HG02610 (cell line): ENCODE results near the gene DCAF17.
"Not testable (repeated sequence)": the region's sequence is repeated elsewhere in the genome, so short reads cannot be mapped to it uniquely, and the experiment has no call there.

Source experiments
- ATAC-seq: cut with Tn5 transposase; IDR thresholded peaks from one replicate; pipeline ENCODE4 v1.9.1; 2021; ENCODE audit warnings: mild to moderate bottlenecking, moderate library complexity; ENCODE audit not compliant: unreplicated experiment

Gene DCAF17

DNA sequence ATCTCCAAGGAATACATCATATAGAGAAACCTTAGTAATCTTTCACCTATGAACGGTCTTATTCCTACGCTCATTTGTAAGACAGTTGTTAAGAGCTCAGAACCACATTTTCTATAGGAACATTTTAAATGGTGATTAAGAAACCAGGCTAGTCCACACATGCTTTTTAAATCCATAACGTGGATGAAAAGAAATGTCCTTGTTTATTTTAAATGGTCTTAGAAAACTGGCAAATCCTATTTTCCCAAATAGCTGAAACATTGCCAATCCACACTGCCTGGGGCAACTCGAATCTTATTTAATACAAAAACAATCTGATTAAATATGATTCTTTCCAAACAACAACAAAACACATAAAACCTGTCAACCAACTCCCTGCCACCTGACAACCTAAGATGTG, 23.9 kb upstream of the DCAF17 start:
- ATAC-seq = no peak

DNA sequence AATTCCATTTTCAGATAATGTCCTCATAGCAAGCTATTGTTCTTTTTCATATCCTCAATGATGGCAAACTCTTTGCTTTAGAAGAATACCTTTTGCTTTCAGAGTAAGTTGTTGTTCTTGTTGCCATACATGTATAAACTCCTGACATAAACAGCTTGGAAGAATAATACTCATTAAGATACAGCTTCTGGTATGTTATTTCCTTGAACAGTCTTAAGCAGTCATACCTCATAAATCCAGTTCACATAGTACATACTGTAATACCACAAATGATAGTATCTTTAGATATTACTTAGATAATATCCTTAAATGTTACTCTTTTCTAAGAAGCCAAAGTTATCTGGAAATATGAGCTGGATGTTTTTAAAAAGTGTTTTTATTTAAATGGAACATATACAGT, 23.4 kb upstream of the DCAF17 start:
- ATAC-seq = no peak

DNA sequence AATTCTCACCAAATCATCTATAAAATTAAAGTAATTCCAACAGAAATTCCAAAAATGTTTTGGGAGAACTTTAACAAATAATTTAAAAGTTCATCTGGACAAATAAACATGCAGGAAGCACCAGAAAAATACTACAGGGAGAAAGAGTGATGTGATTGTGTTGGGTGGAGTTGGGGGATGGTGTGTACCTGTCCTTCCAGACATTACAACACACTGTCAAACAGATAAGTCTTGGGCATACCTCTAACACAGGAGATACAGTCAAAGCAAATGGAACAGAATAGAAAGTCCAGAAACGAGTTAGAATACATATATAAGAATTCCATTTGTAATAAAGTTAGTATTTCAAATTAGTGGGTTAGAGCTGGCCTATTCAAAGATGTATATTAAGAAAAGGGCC, 22.8 kb upstream of the DCAF17 start:
- ATAC-seq = no peak

DNA sequence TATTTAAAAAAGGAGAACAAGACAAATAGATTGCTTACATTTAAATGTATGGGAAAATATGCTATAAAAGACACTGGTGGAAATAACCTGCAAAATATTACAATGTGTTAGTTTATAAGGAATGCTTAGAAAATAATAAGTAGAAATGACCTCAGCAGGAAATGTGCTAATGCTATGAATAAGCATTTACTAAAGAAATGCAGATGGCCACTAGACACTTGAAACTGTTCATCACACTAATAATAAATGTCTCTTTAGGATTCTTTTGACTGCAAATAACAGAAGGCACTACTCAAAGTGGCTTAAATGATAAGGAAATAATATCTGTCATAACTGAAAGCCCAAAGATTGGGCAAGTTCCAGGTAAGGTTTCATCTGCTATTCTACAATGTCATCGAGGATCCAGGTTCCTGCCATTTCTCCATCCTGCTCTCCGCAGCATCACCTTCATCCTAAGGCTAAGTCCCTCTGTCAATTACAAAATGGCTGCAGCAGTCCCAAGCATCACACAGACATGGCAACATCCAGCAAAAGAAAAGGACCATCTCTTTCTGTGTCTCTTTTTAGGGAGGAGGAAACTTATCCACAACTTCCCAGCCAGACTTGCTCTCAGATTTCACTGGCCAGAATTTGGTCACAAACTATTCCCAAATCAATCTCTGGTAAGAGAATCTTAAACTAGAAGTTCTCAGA, 22.1 kb upstream of the DCAF17 start:
- no peak for ATAC-seq

DNA sequence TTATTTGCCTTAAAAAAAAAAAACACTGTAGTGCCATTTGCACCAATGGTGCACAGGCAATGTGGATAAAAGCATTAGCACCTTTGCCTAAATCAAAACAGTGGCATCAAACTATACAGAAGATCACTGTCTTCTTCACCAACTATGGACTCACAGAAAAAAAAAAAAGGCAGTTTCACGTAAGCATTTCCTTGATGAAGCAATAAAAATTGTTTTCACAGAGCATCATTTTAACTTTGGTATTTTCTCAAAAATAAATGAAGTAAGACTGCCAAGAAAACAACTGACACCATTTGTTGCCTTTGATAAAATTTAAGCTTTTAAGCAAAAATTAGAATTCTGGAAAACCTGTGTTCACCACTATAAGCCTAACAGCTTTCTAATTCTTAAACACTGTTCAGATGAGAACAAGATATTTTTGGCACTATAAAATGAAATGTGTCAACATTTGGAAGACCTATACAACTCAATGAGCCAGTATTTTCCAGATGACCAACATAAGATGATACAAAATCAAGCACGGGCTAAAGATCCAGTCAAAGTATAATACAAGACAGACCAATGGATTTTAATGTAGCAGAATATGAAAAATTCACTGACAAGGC, 21.4 kb upstream of the DCAF17 start:
- ATAC-seq = no peak

DNA sequence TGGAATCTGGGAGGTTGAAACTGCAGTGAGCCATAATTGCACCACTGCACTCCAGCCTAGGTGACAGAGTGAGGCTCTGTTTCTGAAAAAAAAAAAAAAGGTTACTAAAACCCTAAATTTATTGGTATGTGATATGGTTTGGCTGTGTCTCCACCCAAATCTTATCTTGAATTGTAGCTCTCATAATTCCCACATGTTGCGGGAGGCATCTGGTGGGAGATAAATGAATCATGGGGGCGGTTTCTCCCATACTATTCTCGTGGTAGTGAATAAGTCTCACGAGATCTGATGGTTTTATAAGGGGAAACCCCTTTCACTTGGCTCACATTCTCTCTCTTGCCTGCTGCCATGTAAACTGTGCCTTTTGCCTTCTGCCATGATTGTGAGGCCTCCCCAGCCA, 19.4 kb upstream of the DCAF17 start:
- not testable (repeated sequence) for ATAC-seq

DNA sequence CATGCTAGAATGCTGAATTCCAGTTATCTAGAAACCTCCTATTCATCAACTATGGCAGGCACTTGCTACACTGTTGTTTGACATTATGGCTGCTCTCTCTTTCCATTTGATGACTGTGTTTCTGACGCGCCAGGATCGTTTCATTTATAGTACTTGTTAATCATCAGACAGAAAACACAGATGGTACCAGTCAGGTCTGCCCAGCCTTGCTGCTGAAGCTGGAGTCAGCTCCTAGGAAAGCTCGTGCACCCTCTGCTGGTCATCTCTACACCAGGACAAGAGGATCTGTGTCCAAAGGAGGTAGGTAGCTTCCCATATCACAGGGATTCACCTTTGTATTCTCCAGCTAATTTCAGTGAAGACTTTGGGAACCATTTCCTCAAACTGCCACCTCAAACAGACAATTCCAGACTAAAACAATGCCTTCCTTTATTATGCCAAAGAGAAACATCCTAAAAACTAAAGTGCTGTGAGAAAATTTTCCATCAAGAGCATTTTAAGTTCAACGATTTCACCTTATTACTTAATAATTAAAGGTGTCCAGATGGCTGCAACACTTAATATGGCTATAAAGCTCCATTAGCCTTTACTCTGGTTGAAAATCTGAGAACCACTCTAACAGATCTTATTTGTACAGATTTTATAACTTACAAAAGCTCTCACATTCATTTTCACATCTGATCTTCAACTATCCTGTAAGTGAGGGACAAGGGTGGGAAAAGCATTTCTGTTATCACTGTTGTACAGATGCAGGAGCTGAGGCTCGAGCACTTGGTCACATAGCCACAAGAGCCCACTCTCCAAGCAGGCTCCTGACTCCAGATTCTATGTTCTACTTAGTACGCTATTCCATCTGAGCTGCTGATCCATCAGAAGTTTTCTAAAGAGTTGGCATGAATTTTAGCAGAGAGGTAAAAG, 17.8 kb upstream of the DCAF17 start:
- peak; percentile 93 for ATAC-seq

DNA sequence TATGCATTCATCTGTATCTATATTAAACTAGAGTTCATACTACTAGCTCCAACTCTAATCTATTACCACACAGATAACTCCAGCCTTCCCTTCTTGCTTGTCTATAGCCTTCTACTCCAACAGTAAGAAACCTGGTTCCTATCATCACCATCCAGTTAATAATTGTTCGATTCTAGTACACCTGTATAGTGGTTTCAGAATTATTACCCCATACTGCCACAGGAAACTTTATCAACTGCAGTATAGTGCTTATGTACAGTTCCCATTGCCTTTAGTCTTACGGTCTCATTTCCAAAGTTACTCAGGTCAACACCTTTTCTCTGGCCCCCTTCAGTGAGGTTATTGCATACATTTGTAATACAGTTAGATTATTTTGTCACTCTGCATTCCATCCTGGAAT, 14.7 kb upstream of the DCAF17 start:
- ATAC-seq = no peak

DNA sequence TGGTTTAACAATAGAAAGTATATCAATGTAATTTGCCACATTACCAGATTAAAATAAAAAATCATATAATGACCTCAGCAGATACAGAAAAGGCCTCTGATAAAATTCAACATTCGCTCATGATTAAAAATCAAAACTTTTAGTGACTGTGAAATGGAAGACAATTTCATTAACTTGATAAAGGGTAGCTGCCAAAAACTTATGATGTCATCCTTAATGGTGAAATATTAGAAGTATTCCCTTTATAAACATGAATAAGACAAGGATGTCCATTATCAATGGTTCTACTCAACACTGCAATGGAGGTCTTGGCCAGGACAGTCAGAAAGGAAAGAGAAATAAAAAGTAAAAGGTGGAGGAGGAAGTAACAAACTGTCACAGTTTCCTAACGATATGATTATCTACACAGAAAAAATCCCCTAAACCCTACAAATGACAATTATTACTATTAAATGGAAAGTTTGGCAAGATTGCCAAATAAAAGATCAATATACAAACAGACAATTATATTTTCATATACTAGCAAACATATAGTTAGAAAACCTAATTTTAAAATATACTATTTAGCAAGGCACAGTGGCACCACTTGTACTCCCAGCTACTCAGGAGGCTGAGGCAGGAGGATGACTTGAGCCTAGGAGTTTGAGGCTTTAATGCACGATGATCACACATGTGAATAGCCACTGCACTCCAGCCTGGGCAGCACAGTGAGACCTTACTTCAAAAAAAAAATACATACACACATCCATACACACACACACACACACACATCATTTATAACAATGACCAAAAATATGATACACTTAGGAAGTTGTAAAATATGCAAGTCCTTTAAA, 13.1 kb upstream of the DCAF17 start:
- no peak for ATAC-seq

DNA sequence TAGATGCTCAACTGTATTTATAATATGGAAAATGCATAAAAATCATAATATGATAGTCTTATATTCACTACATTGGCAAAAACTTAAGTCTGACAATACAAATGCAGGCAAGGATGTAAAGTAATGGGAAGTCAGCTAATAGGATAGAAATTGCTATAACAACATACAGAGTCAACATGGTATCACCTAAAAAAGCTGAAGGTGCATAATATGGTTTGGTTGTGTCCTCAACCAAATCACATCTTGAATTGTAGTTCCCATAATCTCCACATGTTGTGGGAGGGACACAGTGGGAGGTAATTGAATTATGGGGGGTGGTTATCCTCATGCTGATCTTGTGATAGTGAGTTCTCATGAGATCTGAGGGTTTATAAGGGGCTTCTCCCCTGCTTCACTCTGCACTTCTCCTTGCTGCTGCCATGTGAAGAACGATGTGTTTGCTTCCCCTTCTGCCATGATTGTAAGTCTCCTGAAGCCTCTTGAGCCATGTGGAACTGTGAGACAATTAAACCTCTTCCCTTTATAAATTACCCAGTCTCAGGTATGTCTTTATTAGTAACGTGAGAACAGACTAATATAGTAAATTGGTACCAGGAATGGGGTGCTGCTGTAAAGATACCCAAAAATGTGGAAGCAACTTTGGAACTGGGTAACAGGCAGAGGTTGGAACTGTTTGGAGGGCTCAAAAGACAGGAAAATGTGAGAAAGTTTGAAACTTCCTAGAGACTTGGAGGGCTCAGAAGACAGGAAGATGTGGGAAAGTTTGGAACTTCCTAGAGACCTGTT, 11.1 kb upstream of the DCAF17 start:
- ATAC-seq = not testable (repeated sequence)

DNA sequence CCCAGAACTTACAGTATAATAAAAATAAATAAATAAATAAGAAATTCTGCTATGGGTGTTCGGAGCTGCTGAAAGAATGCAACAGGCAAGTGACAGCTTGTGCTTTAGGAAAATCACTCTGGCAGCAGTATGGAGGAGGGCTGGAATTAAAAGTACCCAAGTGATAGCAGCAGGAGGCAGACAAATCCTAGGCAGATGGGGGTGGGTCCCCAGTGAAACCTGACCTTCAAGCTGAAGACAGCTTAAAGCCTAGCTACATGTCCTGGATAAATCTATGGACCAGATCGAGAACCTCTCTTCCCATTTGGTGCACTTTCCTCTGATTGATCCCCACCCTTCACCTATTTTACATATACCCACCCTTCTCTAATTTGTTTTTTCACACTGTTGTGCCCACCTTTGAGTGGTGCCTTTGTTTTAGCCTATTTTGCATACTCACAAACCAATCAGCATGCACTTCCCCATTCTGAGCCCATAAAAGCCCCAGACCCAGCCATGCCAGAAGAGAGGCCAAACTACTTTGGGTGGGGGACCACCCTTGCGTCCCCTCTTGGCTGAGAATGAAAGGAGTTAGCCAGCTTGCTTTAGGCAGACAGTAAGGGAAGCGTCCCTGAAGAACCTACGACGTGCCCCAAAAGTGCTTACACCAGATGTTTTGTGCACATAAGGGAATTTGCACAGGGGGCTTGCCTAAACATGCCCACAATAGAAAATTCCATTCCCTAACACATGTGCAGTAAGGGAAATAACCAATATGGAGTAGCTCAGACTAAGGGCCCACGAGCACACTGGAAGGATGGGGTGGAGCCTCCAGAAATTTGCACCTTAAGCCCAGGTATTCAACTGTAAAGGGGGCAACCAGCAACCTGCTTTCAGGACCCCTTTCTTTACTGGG, 3.3 kb upstream of the DCAF17 start:
- ATAC-seq = no peak

DNA sequence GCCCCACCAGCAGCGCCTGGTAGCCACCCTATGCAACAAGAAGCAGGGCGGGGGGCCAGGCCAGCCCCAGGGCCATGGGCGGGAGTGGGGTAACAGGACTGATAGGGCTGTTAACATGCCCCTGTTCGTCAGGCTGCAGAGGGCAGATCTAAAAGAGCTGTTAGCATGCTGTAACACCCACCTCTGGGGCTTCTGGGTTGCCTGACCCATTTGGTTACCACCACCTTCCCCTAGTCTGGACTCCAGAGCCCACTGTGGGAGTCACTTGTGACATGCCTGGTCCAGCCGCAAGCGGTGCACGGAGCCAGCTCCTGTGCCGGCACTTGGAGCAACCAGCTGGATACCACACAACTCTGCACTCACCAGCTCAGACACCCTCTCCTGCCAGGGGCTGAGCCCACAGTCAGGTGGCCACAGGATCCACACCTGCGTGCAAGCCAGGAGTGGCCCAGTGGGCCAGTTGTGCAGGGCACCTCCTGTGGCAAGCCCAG, 2.3 kb upstream of the DCAF17 start:
- no peak for ATAC-seq

DNA sequence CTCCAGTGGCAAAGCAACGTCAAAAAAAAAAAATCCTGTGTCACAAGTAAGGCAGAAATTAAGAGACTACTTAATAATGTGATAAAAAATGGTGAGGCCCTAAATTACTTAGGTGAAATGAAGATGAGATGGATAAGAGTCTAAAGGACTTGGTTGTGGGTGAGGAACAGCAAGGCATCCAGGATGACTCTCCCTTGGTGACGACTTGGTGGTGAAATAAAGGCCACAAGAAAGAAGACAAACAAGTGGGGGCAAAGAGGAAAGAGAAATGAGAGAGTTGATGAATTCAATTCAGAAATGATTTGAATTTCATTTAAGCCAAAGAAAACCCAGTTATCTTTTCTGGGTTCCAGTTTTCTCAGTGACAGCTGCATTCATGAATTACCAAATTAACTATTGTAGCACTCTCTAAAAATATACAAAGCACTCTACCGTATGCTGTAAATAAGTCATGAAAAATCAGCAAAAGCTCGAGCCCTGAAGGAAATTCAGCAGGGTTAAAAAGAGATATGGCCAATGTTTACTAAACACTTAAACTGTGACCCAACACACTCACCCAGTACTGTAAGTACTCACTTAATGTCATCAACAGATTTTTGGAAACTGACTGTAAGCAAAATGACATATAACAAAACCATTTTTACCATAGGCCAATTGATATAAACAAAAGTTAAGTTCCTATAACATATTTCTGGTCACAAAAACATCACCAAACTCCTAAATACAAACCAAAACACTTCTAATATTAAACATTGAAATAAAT, 1.6 kb upstream of the DCAF17 start:
- no peak for ATAC-seq

DNA sequence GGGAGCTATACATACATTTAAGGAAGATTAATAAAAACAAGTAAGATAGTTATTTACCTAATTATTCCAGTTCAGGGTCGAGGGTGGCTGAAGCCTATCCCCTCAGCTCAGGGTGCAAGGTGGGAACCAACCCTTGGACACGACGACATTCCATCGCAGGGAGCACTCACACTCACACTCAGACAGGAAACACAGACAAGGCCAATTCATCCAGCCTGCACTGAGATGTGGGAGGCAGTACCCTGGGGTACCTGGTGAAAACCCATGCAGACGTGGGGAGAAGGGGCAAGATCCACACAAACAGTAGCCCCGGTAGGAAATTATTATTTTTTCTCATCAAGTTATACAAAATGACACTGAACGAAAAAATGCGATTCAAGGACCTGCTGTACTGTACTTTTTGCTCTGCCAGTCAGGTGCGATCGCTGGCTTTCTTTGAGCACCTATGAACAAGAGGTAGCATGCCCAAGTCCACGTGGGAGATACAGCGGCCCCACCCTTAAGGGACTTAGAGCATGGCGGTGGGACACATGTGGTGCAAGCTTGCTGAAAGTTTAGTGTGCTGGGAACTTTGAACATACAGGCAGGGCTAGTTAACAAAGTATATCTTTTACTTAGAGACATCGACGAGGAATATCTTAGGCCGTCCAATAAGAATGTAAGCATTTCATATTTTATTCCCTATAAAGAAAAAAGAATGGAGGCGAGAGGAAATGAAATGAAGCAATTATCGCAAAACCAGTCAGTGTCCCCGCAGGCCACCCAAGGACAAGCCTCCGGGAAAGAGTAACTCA, 860 bp upstream of the DCAF17 start:
- no peak for ATAC-seq

DNA sequence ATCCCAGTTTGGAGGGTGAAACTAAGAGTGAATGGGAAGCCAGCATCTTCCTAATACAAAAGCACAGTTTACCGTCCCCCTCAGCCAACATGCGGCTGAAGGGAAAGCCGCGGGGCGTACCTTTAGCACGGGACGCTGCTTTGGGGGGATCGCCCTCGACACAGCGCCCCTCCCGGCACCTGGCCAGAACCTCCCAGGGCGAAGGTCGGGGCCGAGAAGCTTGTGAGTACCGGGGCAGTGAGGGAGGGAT, 338 bp upstream of the DCAF17 start, which contains the start of gene METTL8:
TSS of gene METTL8 (minus strand) at position 228 of the 250 bp plus-strand sequence. CDS start 41,805 bp downstream, outside the sequence.
- no peak for ATAC-seq

DNA sequence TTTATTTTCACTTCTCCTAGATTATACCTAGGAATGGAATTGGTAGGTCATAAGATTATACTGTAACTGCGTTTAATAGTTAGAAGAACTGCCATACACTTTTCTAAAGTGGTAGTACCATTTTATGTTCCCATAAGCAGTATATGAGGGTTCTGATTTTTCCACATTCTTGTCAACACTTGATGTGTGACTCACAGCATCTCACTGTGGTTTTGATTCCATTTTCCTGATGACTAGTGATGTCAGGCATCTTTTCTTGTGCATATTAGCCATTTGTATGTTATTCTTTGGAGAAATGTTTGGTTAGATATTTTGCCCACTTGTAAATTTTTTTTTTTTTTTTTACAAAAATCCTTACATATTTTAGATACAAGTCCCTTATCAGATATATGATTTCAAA, 2.3 kb downstream of the DCAF17 start:
- ATAC-seq = no peak

DNA sequence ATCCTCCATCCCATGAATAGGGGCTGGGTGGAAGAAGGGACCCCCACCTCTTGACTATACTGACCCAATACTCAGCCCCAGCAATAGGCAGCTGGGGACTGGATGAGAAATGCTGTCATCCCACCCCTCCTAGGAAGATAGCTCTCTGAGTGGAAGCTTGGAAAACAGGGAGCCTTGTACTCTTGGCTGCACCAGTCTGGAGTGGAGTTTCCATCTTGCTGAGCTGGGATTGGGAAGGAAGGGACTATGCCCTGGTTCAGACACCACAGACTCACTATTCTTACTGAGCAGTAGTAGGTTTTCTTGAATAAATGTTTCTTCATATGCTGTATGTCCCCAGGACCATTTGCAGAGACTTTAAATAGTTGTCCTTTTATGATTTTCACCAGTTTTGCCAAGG, 7.4 kb downstream of the DCAF17 start:
- no peak for ATAC-seq

DNA sequence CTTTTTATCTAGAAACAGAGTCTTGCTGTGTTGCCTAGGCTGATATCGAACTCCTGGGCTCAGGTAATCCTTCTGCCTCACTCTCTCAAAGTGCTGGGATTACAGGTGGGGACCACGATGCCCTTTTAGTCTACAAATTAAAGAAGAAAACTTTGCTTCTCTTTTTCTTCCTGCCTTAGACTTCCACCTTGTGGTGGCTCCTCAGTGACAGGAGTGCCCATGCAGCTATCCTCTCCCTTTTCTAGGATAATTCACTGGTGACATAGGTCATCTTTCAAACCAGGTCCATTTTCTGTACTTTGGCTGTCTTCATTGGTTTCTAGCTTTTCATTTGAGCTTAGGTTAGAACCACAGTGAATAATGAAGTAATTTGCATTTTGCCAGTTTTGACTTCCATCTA, 13.6 kb downstream of the DCAF17 start:
- no peak for ATAC-seq
